Left hindlimb (tissue), 1 donor: ENCODE measurements around the gene FMN1.

Experiments used
- DNase-seq: peaks from one replicate; pipeline ENCODE4 v3.0.0-alpha.2; 2018

Gene FMN1

GRCh38 chr15:33154351-33155166 lies 40.0 kb downstream of the FMN1 start:
- DNase-seq, result peak; percentile 65

GRCh38 chr15:33153548-33153947 lies 41.0 kb downstream of the FMN1 start:
- DNase-seq, result no peak

GRCh38 chr15:33152502-33153109 lies 41.9 kb downstream of the FMN1 start:
- DNase-seq, result no peak

- no peak for DNase-seq
Observed at GRCh38 chr15:33150971-33151370, 43.5 kb downstream of the FMN1 start.

- DNase-seq, result no peak
Observed at GRCh38 chr15:33150431-33150941, 44.0 kb downstream of the FMN1 start.

GRCh38 chr15:33149919-33150318 lies 44.6 kb downstream of the FMN1 start:
- no peak for DNase-seq

- DNase-seq, result no peak
Observed at GRCh38 chr15:33148129-33148751, 46.3 kb downstream of the FMN1 start.

GRCh38 chr15:33146051-33146450 lies 48.5 kb downstream of the FMN1 start:
- DNase-seq, result no peak

GRCh38 chr15:33145447-33145846 lies 49.1 kb downstream of the FMN1 start:
- no peak for DNase-seq

GRCh38 chr15:33142708-33143107 lies 51.8 kb downstream of the FMN1 start:
- DNase-seq, result no peak

- no peak for DNase-seq
Observed at GRCh38 chr15:33138000-33138399, 56.5 kb downstream of the FMN1 start.

- no peak for DNase-seq
Observed at GRCh38 chr15:33137101-33137500, 57.4 kb downstream of the FMN1 start.

GRCh38 chr15:33136353-33136752 lies 58.2 kb downstream of the FMN1 start:
- DNase-seq, result no peak

GRCh38 chr15:33135355-33135781 lies 59.1 kb downstream of the FMN1 start:
- no peak for DNase-seq

- no peak for DNase-seq
Observed at GRCh38 chr15:33132722-33133345, 61.7 kb downstream of the FMN1 start.

- DNase-seq, result no peak
Observed at GRCh38 chr15:33132233-33132580, 62.3 kb downstream of the FMN1 start.

- DNase-seq, result no peak
Observed at GRCh38 chr15:33131552-33132232, 62.8 kb downstream of the FMN1 start.

- DNase-seq, result peak; percentile 84
Observed at GRCh38 chr15:33126559-33127290, 67.8 kb downstream of the FMN1 start.

- DNase-seq, result no peak
Observed at GRCh38 chr15:33125894-33126537, 68.5 kb downstream of the FMN1 start.

- no peak for DNase-seq
Observed at GRCh38 chr15:33124811-33125210, 69.7 kb downstream of the FMN1 start.

GRCh38 chr15:33124279-33124678 lies 70.2 kb downstream of the FMN1 start:
- DNase-seq, result no peak

GRCh38 chr15:33119865-33120264 lies 74.6 kb downstream of the FMN1 start:
- no peak for DNase-seq
